HG03342 (cell line): ENCODE measurements around the gene IGSF9.

ENCODE experiments used
- ATAC-seq: cut with Tn5 transposase; IDR thresholded peaks from one replicate; pipeline ENCODE4 v1.9.1; 2021; ENCODE audit warnings: mild to moderate bottlenecking, moderate library complexity; ENCODE audit not compliant: unreplicated experiment

IGSF9 gene

GRCh38 chr1:159879136-159879535, 66.3 kb downstream of the IGSF9 start:
- no peak for ATAC-seq

- no peak for ATAC-seq
Observed at GRCh38 chr1:159877695-159878444, 67.5 kb downstream of the IGSF9 start.
